Measurements from ENCODE around the gene SERPINA7. TPM values are rescaled to one million over a fixed set of nuclear protein-coding genes. Genes with fewer than 3 reads are reported as not detected.

The SERPINA7 gene
- total and polyA plus RNA-seq, 9 donors, result 0.16 to 0.19 TPM; not detected in 7

Other genes starting within 250 kb of the SERPINA7 start
- gene NRK, start 216.2 kb downstream of the SERPINA7 start, total RNA-seq, result 157 TPM
- gene NRK, start 216.2 kb downstream of the SERPINA7 start, polyA plus RNA-seq (ENCODE audit: insufficient read depth in 1 of 8, insufficient read length in 8 of 8, low replicate concordance in 1 of 8), result 100 to 1,000 TPM; 113 to 225 (median 208) TPM
- gene PWWP3B, start 129.6 kb upstream of the SERPINA7 start, total RNA-seq, result 28.0 TPM
- 10 to 100 TPM; 13.7 to 27.5 (median 20.4) TPM for gene PWWP3B, start 129.6 kb upstream of the SERPINA7 start, polyA plus RNA-seq (ENCODE audit: insufficient read depth in 1 of 8, insufficient read length in 8 of 8, low replicate concordance in 1 of 8)